Measurements from ENCODE around the gene SH3RF1. TPM values are rescaled to one million over a fixed set of nuclear protein-coding genes. Genes with fewer than 3 reads are reported as not detected.
"Not testable (repeated sequence)": the region's sequence is repeated elsewhere in the genome, so short reads cannot be mapped to it uniquely, and the experiment has no call there.

Gene SH3RF1
- total RNA-seq, 1 donor from 2014 or later: 35.2 TPM

DNA sequence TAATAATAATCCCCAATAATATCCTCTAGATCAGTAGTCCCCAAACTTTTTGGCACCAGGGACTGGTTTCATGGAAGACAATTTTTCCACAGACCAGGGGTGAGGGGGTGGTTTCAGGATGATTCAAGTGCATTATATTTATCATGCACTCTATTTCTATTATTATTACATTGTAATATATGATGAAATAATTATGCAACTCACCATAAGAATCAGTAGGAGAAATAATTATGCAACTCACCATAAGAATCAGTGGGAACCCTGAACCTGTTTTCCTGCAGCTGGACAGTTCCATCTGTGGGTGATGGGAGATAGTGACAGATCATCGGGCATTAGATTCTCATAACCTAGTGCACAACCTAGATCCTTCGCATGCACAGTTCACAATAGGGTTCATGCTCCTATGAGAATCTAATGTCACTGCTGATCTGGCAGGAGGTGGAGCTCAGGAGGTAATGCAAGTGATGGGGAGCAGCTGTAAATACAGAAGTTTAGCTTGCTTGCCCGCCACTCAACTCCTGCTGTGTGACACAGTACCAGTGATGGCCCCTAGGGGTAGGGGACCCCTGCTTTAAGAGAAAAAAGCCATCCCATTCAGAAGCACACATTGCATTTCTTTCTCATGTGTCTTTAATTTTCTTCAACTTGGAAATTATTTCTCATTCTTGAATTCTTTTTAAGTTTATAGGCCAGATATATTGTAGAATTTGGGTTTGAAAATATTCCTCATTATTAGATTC is 16.0 kb upstream of the SH3RF1 start:
- Mint-ChIP-seq H3K4me1 (ENCODE audit: low read depth, unreplicated experiment) (no peaks in the 10 kb centered on the region), H3K27me3 (ENCODE audit: unreplicated experiment) (no peaks in the 10 kb centered on the region), H3K27ac (ENCODE audit: unreplicated experiment) (no peak overlapping the region), H3K4me3 (ENCODE audit: unreplicated experiment) (no peak overlapping the region), H3K36me3 (ENCODE audit: unreplicated experiment) (no peaks in the 10 kb centered on the region), H3K9me3 (ENCODE audit: unreplicated experiment) (no peaks in the 10 kb centered on the region)
- TF ChIP-seq, protein P1, sequence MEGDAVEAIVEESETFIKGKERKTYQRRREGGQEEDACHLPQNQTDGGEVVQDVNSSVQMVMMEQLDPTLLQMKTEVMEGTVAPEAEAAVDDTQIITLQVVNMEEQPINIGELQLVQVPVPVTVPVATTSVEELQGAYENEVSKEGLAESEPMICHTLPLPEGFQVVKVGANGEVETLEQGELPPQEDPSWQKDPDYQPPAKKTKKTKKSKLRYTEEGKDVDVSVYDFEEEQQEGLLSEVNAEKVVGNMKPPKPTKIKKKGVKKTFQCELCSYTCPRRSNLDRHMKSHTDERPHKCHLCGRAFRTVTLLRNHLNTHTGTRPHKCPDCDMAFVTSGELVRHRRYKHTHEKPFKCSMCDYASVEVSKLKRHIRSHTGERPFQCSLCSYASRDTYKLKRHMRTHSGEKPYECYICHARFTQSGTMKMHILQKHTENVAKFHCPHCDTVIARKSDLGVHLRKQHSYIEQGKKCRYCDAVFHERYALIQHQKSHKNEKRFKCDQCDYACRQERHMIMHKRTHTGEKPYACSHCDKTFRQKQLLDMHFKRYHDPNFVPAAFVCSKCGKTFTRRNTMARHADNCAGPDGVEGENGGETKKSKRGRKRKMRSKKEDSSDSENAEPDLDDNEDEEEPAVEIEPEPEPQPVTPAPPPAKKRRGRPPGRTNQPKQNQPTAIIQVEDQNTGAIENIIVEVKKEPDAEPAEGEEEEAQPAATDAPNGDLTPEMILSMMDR (IDR thresholded peaks at IDR 0.05; ENCODE audit: partially characterized antibody, unreplicated experiment): peak; percentile 43
- no peak for DNase-seq

DNA sequence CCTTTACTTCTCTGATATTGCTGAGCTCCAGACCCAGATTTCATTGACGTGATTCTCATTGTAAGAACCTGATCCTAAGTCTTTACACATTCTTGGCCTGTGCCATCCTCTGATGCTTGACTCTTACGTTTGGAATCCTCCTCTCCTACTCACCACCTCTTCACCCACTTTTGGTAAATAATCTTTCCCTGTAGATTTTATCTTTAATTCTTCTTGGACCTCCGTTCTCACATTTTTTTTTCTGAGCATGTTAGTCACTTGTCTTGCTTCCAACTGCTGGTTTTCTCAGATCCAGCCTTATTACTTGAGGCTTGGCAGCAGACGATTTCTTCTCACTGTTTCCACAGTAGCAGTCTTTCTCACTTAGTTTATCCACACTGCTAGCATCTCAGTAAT is 12.4 kb upstream of the SH3RF1 start:
- H3K4me1 Mint-ChIP-seq (ENCODE audit: low read depth, unreplicated experiment): peaks cover 6% of the 10 kb centered on the region
- no peaks in the 10 kb centered on the region for H3K9me3 Mint-ChIP-seq (ENCODE audit: unreplicated experiment)
- no peaks in the 10 kb centered on the region for H3K27me3 Mint-ChIP-seq (ENCODE audit: unreplicated experiment)
- H3K4me3 Mint-ChIP-seq (ENCODE audit: unreplicated experiment): no peak overlapping the region
- no peak overlapping the region for H3K27ac Mint-ChIP-seq (ENCODE audit: unreplicated experiment)
- TF ChIP-seq, protein P1 (IDR thresholded peaks at IDR 0.05; ENCODE audit: partially characterized antibody, unreplicated experiment): no peak
- no peaks in the 10 kb centered on the region for H3K36me3 Mint-ChIP-seq (ENCODE audit: unreplicated experiment)
- DNase-seq: no peak

DNA sequence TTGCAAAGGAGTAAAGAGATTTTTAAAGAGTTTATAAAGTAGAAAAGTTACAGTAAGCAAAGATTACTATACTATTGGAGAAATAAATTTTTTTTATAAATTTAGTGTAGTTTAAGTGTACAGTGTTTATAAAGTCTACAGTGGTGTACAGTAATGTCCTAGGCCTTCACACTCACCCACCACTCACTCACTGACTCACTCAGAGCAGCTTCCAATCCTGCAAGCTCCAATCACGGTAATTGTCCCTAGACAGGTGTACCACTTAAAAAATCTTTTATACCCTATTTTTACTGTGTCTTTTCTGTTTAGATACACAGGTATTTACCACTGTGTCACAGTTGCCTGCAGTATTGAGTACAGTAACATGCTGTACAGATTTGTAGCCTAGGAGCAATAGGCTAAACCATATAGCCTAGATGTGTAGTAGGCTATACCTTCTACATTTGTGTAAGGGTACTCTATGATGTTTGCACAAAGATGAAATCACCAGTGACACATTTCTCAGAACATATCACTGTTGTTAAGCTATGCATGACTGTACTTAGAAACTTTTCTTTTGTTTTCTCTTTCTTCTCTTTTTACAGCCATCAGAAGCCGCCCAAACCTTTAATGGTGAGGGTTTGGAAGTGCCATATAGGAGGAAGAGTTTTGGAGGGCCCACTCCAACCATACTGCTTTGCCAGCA is 11.8 kb upstream of the SH3RF1 start:
- H3K27me3 Mint-ChIP-seq (ENCODE audit: unreplicated experiment): no peaks in the 10 kb centered on the region
- H3K36me3 Mint-ChIP-seq (ENCODE audit: unreplicated experiment): no peaks in the 10 kb centered on the region
- H3K27ac Mint-ChIP-seq (ENCODE audit: unreplicated experiment): no peak overlapping the region
- DNase-seq: no peak
- H3K4me1 Mint-ChIP-seq (ENCODE audit: low read depth, unreplicated experiment): peaks cover 6% of the 10 kb centered on the region
- no peak overlapping the region for H3K4me3 Mint-ChIP-seq (ENCODE audit: unreplicated experiment)
- TF ChIP-seq, protein P1 (IDR thresholded peaks at IDR 0.05; ENCODE audit: partially characterized antibody, unreplicated experiment): no peak
- H3K9me3 Mint-ChIP-seq (ENCODE audit: unreplicated experiment): no peaks in the 10 kb centered on the region

DNA sequence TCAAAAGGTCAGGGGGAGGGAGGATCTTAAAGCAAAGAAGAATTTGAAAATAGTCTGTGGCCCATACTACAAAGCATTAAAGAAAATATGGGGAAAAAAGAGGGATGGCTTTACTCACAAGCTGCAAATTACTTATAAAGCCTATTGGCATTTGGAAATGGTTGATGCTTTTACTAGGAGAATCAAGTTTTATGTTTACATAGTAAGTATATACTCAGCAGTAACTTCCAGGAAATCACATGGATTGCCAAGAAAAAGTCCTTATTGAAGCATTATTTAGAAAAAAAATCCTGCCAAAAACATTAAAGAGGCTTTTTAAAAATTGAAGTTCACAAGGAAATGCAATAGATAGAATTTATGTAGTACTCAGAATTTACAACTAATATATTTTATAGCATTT is 8.4 kb upstream of the SH3RF1 start:
- H3K4me3 Mint-ChIP-seq (ENCODE audit: unreplicated experiment): no peak overlapping the region
- no peak for DNase-seq
- no peak overlapping the region for H3K27ac Mint-ChIP-seq (ENCODE audit: unreplicated experiment)
- peaks cover 17% of the 10 kb centered on the region for H3K4me1 Mint-ChIP-seq (ENCODE audit: low read depth, unreplicated experiment)
- H3K27me3 Mint-ChIP-seq (ENCODE audit: unreplicated experiment): no peaks in the 10 kb centered on the region
- no peaks in the 10 kb centered on the region for H3K9me3 Mint-ChIP-seq (ENCODE audit: unreplicated experiment)
- TF ChIP-seq, protein P1 (IDR thresholded peaks at IDR 0.05; ENCODE audit: partially characterized antibody, unreplicated experiment): no peak
- no peaks in the 10 kb centered on the region for H3K36me3 Mint-ChIP-seq (ENCODE audit: unreplicated experiment)

DNA sequence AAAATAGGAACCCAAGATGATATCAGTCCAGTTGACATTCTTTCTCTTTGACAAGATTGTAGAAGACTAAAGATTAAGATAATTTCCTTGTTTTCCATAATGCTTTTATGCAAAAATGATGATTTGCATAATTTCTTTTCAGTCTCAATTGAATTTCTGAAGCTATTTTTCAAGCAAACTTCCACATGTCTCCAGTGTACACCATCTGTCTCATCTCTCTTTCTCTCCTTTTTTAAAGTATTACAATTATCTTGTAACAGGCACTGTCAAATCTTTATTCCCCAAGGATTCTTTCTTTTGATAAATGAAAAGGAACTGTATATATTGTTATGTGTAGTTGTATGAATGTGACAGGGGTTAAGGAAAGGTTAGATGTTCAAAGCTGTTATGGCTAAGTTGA is 7.9 kb upstream of the SH3RF1 start:
- TF ChIP-seq, protein P1 (IDR thresholded peaks at IDR 0.05; ENCODE audit: partially characterized antibody, unreplicated experiment): no peak
- Mint-ChIP-seq H3K36me3 (ENCODE audit: unreplicated experiment) (no peaks in the 10 kb centered on the region), H3K27me3 (ENCODE audit: unreplicated experiment) (no peaks in the 10 kb centered on the region), H3K4me1 (ENCODE audit: low read depth, unreplicated experiment) (peaks cover 17% of the 10 kb centered on the region), H3K9me3 (ENCODE audit: unreplicated experiment) (no peaks in the 10 kb centered on the region), H3K27ac (ENCODE audit: unreplicated experiment) (no peak overlapping the region), H3K4me3 (ENCODE audit: unreplicated experiment) (no peak overlapping the region)
- no peak for DNase-seq

DNA sequence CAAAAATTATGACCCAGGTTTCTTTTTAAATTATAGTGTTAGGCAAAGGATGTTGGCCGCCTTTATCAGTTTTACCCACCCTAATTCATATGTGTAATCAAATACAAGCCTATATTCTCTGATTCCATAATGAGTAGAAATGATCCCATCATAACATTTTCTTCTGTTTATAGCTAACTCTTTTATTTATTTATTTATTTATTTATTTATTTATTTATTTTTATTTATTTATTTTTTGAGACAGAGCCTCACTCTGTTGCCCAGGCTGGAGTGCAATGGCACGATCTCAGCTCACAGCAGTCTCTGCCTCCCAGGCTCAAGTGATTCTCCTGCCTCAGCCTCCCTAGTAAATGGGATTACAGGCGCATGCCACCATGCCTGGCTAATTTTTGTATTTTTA is 7.1 kb upstream of the SH3RF1 start:
- H3K9me3 Mint-ChIP-seq (ENCODE audit: unreplicated experiment); H3K4me3 Mint-ChIP-seq (ENCODE audit: unreplicated experiment); DNase-seq; H3K36me3 Mint-ChIP-seq (ENCODE audit: unreplicated experiment); H3K27me3 Mint-ChIP-seq (ENCODE audit: unreplicated experiment); H3K27ac Mint-ChIP-seq (ENCODE audit: unreplicated experiment): not testable (repeated sequence)
- peaks cover 17% of the 10 kb centered on the region for H3K4me1 Mint-ChIP-seq (ENCODE audit: low read depth, unreplicated experiment)

All from glutamatergic neuron (in vitro differentiated cells).